ENCODE results near the gene DPH3.

Gene DPH3

GRCh38 chr3:16290007-16290826 lies 25.5 kb upstream of the DPH3 start:
- DNase-seq = peak; percentile 19

- no peak for DNase-seq
Measured at GRCh38 chr3:16289144-16289889, 24.6 kb upstream of the DPH3 start.

GRCh38 chr3:16288664-16289063 lies 23.9 kb upstream of the DPH3 start:
- DNase-seq = no peak

- no peak for DNase-seq
Measured at GRCh38 chr3:16286751-16287543, 22.2 kb upstream of the DPH3 start.

- DNase-seq = no peak
Measured at GRCh38 chr3:16286161-16286560, 21.4 kb upstream of the DPH3 start.

GRCh38 chr3:16284633-16285032 lies 19.9 kb upstream of the DPH3 start:
- DNase-seq = no peak

GRCh38 chr3:16280671-16281070 lies 15.9 kb upstream of the DPH3 start:
- no peak for DNase-seq

- no peak for DNase-seq
Measured at GRCh38 chr3:16279010-16279801, 14.5 kb upstream of the DPH3 start.

GRCh38 chr3:16277471-16277870 lies 12.7 kb upstream of the DPH3 start:
- DNase-seq = no peak

- no peak for DNase-seq
Measured at GRCh38 chr3:16273867-16274266, 9.1 kb upstream of the DPH3 start.

- no peak for DNase-seq
Measured at GRCh38 chr3:16272588-16272987, 7.8 kb upstream of the DPH3 start.

- DNase-seq = no peak
Measured at GRCh38 chr3:16270855-16271254, 6.1 kb upstream of the DPH3 start.

GRCh38 chr3:16266714-16267113 lies 2.0 kb upstream of the DPH3 start:
- no peak for DNase-seq

- DNase-seq = no peak
Measured at GRCh38 chr3:16265455-16265786, 678 bp upstream of the DPH3 start.

GRCh38 chr3:16264174-16264707 lies 502 bp downstream of the DPH3 start:
- no peak for DNase-seq

GRCh38 chr3:16262174-16262573 lies 2.6 kb downstream of the DPH3 start:
- no peak for DNase-seq

GRCh38 chr3:16260046-16260445 lies 4.7 kb downstream of the DPH3 start:
- no peak for DNase-seq

- no peak for DNase-seq
Measured at GRCh38 chr3:16258866-16259265, 5.9 kb downstream of the DPH3 start.

- no peak for DNase-seq
Measured at GRCh38 chr3:16258177-16258576, 6.6 kb downstream of the DPH3 start.

GRCh38 chr3:16257309-16257708 lies 7.4 kb downstream of the DPH3 start:
- DNase-seq = no peak

- DNase-seq = no peak
Measured at GRCh38 chr3:16255726-16256125, 9.0 kb downstream of the DPH3 start.

GRCh38 chr3:16255326-16255725 lies 9.4 kb downstream of the DPH3 start:
- DNase-seq = no peak

- no peak for DNase-seq
Measured at GRCh38 chr3:16254916-16255315, 9.8 kb downstream of the DPH3 start.

Measured in NCI-H1694 treated with DMSO at 0.1 percent for 48 hours (cell line).